Gastroesophageal sphincter (tissue), 4 donors: ENCODE data around the gene PGA4. TPM values are rescaled to one million over a fixed set of nuclear protein-coding genes. Genes with fewer than 3 reads are reported as not detected.

Experiments used
- ATAC-seq: fragments of 150-250 bp; one replicate; pipeline ENCODE4 v1.9.1; 2016; ENCODE audit warnings: mild to moderate bottlenecking, moderate library complexity
- H3K27ac ChIP-seq, 4 donors: fragments of 200-600 bp; sonication (generic) in 3 of 4; 1 replicate in 3 of 4; 2 replicates in 1 of 4; pipeline ENCODE4 v1.5.1; 2016 to 2019
- H3K27me3 ChIP-seq: fragments of 200-600 bp; sonication (generic); one replicate; pipeline ENCODE4 v1.5.1; 2019
- H3K36me3 ChIP-seq, 2 donors: fragments of 200-600 bp; sonication (generic); one replicate each; pipeline ENCODE4 v1.5.1; 2019; ENCODE audit warnings: control low read depth in 1 of 2
- H3K4me1 ChIP-seq, 3 donors: fragments of 200-600 bp; sonication (generic); 1 replicate in 2 of 3; 2 replicates in 1 of 3; pipeline ENCODE4 v1.5.1; 2016 to 2019; ENCODE audit warnings: control low read depth in 2 of 3
- H3K4me3 ChIP-seq, 2 donors: fragments of 200-600 bp; sonication (generic); one replicate each; pipeline ENCODE4 v1.5.1; 2019; ENCODE audit warnings: mild to moderate bottlenecking in 1 of 2, moderate library complexity in 1 of 2
- H3K9me3 ChIP-seq, 3 donors: fragments of 200-600 bp; sonication (generic); one replicate each; pipeline ENCODE4 v1.5.1; 2017 to 2019; ENCODE audit warnings: control low read depth in 2 of 3
- CTCF ChIP-seq, 4 experiments: fragments of 200-600 bp in 2 of 4; fragments of 450-650 bp in 2 of 4; sonication (generic) in 1 of 4; IDR thresholded peaks; one replicate each; pipeline ENCODE4 v1.5.1; 2017 to 2019; ENCODE audit warnings: antibody characterized with exemption in 4 of 4, mild to moderate bottlenecking in 2 of 4, moderate library complexity in 2 of 4
- EP300 ChIP-seq: sonication (generic); formaldehyde crosslinking; IDR thresholded peaks from one replicate; pipeline ENCODE4 v1.6.1; 2017; ENCODE audit warnings: antibody characterized with exemption, mild to moderate bottlenecking
- POLR2A ChIP-seq, 2 donors: fragments of 450-650 bp; IDR thresholded peaks; one replicate each; pipeline ENCODE4 v1.6.1; 2017; ENCODE audit warnings: antibody characterized with exemption in 2 of 2, mild to moderate bottlenecking in 2 of 2, moderate library complexity in 1 of 2
- POLR2AphosphoS5 ChIP-seq: sonication (generic); formaldehyde crosslinking; IDR thresholded peaks from one replicate; pipeline ENCODE4 v1.6.1; 2017; ENCODE audit warnings: antibody characterized with exemption
- WGBS, 2 donors: methylation state at CpG; one replicate each; pipeline ENCODE4 v1.1.5; 2018; ENCODE audit warnings: low coverage in 1 of 2; 5-methylcytosine and 5-hydroxymethylcytosine counted together
- total RNA-seq, 4 donors: library from RNA; depleted of rRNA; stranded (reverse); fragments of >200 nt; gene quantifications; one replicate each; pipeline ENCODE4 v1.1.0, GENCODE V29; 2016

Gene PGA4
- total RNA-seq, 4 donors from 2014 or later, result 1.2 to 8.8 TPM; not detected in 2

GRCh38 chr11:61275191-61275590 is 53.0 kb downstream of the PGA4 start:
- ATAC-seq, result no peak

GRCh38 chr11:61277186-61278000 is 55.2 kb downstream of the PGA4 start:
- no peak overlapping the region for H3K4me3 ChIP-seq
- H3K27me3 ChIP-seq, result peaks cover 25% of the 10 kb centered on the region
- no peak overlapping the region for H3K27ac ChIP-seq
- H3K4me1 ChIP-seq, result peaks cover 0 to 11% (median 0%) of the 10 kb centered on the region in 3 donors
- TF ChIP-seq EP300 (no peak), POLR2A (IDR thresholded peaks at IDR 0.05) (no peak), CTCF (IDR thresholded peaks at IDR 0.05) (no peak), POLR2AphosphoS5 (no peak)
- H3K9me3 ChIP-seq, result no peaks in the 10 kb centered on the region
- no peak for ATAC-seq
- WGBS, 2 donors, result 73 to 82% methylated on average over 4 to 14 of the region's 14 CpGs
- H3K36me3 ChIP-seq, result no peaks in the 10 kb centered on the region

More at GRCh38 chr11:61275191-61275590, 53.0 kb downstream of the PGA4 start:
- 82 to 90% methylated on average over 2 to 4 of the region's 4 CpGs for WGBS, 2 donors
- H3K36me3 ChIP-seq, result no peaks in the 10 kb centered on the region
- no peak overlapping the region for H3K4me3 ChIP-seq
- TF ChIP-seq POLR2AphosphoS5 (no peak), CTCF (IDR thresholded peaks at IDR 0.05) (no peak), EP300 (no peak), POLR2A (IDR thresholded peaks at IDR 0.05) (no peak)
- peaks cover 14% of the 10 kb centered on the region for H3K27me3 ChIP-seq
- H3K27ac ChIP-seq, result no peak overlapping the region
- no peaks in the 10 kb centered on the region for H3K4me1 ChIP-seq
- no peaks in the 10 kb centered on the region for H3K9me3 ChIP-seq

GRCh38 chr11:61278001-61278470 is 55.9 kb downstream of the PGA4 start:
- TF ChIP-seq POLR2A (IDR thresholded peaks at IDR 0.05), result no peak
- TF ChIP-seq EP300, result no peak
- no peak for TF ChIP-seq POLR2AphosphoS5
- peaks cover 25% of the 10 kb centered on the region for H3K27me3 ChIP-seq
- H3K9me3 ChIP-seq, result no peaks in the 10 kb centered on the region
- WGBS, 2 donors, result 46 to 67% methylated on average over 6 of the region's 10 CpGs
- H3K4me3 ChIP-seq, result no peak overlapping the region
- no peak for ATAC-seq
- H3K4me1 ChIP-seq, result peaks cover 0 to 11% (median 0%) of the 10 kb centered on the region in 3 donors
- no peaks in the 10 kb centered on the region for H3K36me3 ChIP-seq
- H3K27ac ChIP-seq, result no peak overlapping the region

GRCh38 chr11:61279934-61280659 is 58.0 kb downstream of the PGA4 start:
- H3K9me3 ChIP-seq, result no peaks in the 10 kb centered on the region
- ATAC-seq, result no peak
- TF ChIP-seq EP300, result no peak
- TF ChIP-seq POLR2AphosphoS5, result no peak
- TF ChIP-seq POLR2A (IDR thresholded peaks at IDR 0.05), result no peak
- TF ChIP-seq CTCF (IDR thresholded peaks at IDR 0.05), result no peak
- H3K4me3 ChIP-seq, result no peak overlapping the region
- 82 to 89% methylated on average over 6 to 9 of the region's 12 CpGs for WGBS, 2 donors
- H3K36me3 ChIP-seq, result no peaks in the 10 kb centered on the region
- H3K4me1 ChIP-seq, result peaks cover 0 to 11% (median 0%) of the 10 kb centered on the region in 3 donors
- H3K27me3 ChIP-seq, result peaks cover 25% of the 10 kb centered on the region
- H3K27ac ChIP-seq, result no peak overlapping the region

- Histone ChIP-seq H3K4me3 (no peak overlapping the region), H3K36me3 (peaks cover 0 to 5% of the 10 kb centered on the region in 2 donors), H3K27me3 (peaks cover 25% of the 10 kb centered on the region), H3K27ac (no peak overlapping the region), H3K9me3 (no peaks in the 10 kb centered on the region), H3K4me1 (peaks cover 0 to 11% (median 0%) of the 10 kb centered on the region in 3 donors)
- no peak for TF ChIP-seq EP300
- WGBS, 2 donors, result 78 to 82% methylated on average over 8 to 9 of the region's 20 CpGs
- no peak for ATAC-seq
These were observed 58.9 kb downstream of the PGA4 start for GRCh38 chr11:61280883-61281580.

Other genes with a start within 250 kb of the PGA4 start
- gene CD5, start 119.9 kb upstream of the PGA4 start, total RNA-seq, result under 1 TPM; 0.31 to 0.62 (median 0.44) TPM
- gene VPS37C, start 60.9 kb upstream of the PGA4 start, total RNA-seq, result 10 to 100 TPM; 19.1 to 41.9 (median 25.5) TPM
- gene PGA3, start 18.8 kb upstream of the PGA4 start, total RNA-seq, result under 1 TPM in 1 of 4 donors, not detected in 3; 0.81 TPM
- gene PGA5, start 18.8 kb downstream of the PGA4 start, total RNA-seq, result under 1 TPM in 1 of 4 donors, not detected in 3; 0.54 TPM
- gene VWCE, start 73.0 kb downstream of the PGA4 start, total RNA-seq, result 1 to 10 TPM in 1 of 4 donors, under 1 TPM in 2, not detected in 1; 0.78 to 1.0 (median 0.94) TPM
- gene DDB1, start 110.8 kb downstream of the PGA4 start, total RNA-seq, result 100 to 1,000 TPM; 139 to 159 (median 140) TPM
- gene TKFC, start 110.9 kb downstream of the PGA4 start, total RNA-seq, result 10 to 100 TPM in 3 of 4 donors, 1 to 10 TPM in 1; 9.4 to 15.1 (median 13.4) TPM
- 10 to 100 TPM; 23.3 to 44.0 (median 33.4) TPM for gene CYB561A3, start 139.5 kb downstream of the PGA4 start, total RNA-seq
- gene TMEM138, start 140.0 kb downstream of the PGA4 start, total RNA-seq, result 10 to 100 TPM; 18.3 to 37.0 (median 21.7) TPM
- 1 to 10 TPM; 8.9 to 9.4 (median 9.0) TPM for gene TMEM216, start 170.2 kb downstream of the PGA4 start, total RNA-seq
- 10 to 100 TPM; 36.6 to 50.4 (median 43.7) TPM for gene CPSF7, start 207.6 kb downstream of the PGA4 start, total RNA-seq
- 10 to 100 TPM; 32.5 to 71.1 (median 48.3) TPM for gene SDHAF2, start 207.8 kb downstream of the PGA4 start, total RNA-seq